ENCODE data around the gene RPS6KA1. TPM values are rescaled to one million over a fixed set of nuclear protein-coding genes. Genes with fewer than 3 reads are reported as not detected.

The RPS6KA1 gene
- total RNA-seq = 7.9 and 10.9 TPM in 2 replicates

GRCh38 chr1:26529655-26530409, at the start of gene RPS6KA1:
RPS6KA1 (plus strand) TSS chr1:26529761; CDS start chr1:26529921, 160 bp downstream.

Other genes with a start within 250 kb of the RPS6KA1 start
- 227 and 265 TPM in 2 replicates for gene SH3BGRL3, start 249.7 kb upstream of the RPS6KA1 start, total RNA-seq
- 6.9 and 8.0 TPM in 2 replicates for gene UBXN11, start 223.1 kb upstream of the RPS6KA1 start, total RNA-seq
- gene CD52, start 211.8 kb upstream of the RPS6KA1 start, total RNA-seq = not detected in 2 replicates
- gene CRYBG2, start 175.6 kb upstream of the RPS6KA1 start, total RNA-seq = 1.3 TPM in 1 of 2 replicates, not detected in the other
- not detected in 2 replicates for gene ZNF683, start 157.0 kb upstream of the RPS6KA1 start, total RNA-seq
- gene LIN28A, start 118.9 kb upstream of the RPS6KA1 start, total RNA-seq = not detected in 2 replicates
- gene DHDDS, start 97.4 kb upstream of the RPS6KA1 start, total RNA-seq = 40.7 and 48.6 TPM in 2 replicates
- gene HMGN2, start 57.3 kb upstream of the RPS6KA1 start, total RNA-seq = 738 and 976 TPM in 2 replicates
- 20.2 and 23.6 TPM in 2 replicates for gene ARID1A, start 166.3 kb downstream of the RPS6KA1 start, total RNA-seq

Measured in bronchus fibroblast of lung (primary cell).